Epithelial cell of prostate (primary cell): Measurements from ENCODE around the gene SOWAHB.
"Not testable (repeated sequence)": the region's sequence is repeated elsewhere in the genome, so short reads cannot be mapped to it uniquely, and the experiment has no call there.

Source experiments
- DNase-seq: peaks from one replicate; pipeline ENCODE4 v3.0.0-alpha.2; 2011; ENCODE audit warnings: low read depth, low spot score
- H3K27ac ChIP-seq: fragments of 450-650 bp; 2 replicates; pipeline ENCODE4 v1.5.1; 2017; ENCODE audit warnings: mild to moderate bottlenecking

SOWAHB gene

DNA sequence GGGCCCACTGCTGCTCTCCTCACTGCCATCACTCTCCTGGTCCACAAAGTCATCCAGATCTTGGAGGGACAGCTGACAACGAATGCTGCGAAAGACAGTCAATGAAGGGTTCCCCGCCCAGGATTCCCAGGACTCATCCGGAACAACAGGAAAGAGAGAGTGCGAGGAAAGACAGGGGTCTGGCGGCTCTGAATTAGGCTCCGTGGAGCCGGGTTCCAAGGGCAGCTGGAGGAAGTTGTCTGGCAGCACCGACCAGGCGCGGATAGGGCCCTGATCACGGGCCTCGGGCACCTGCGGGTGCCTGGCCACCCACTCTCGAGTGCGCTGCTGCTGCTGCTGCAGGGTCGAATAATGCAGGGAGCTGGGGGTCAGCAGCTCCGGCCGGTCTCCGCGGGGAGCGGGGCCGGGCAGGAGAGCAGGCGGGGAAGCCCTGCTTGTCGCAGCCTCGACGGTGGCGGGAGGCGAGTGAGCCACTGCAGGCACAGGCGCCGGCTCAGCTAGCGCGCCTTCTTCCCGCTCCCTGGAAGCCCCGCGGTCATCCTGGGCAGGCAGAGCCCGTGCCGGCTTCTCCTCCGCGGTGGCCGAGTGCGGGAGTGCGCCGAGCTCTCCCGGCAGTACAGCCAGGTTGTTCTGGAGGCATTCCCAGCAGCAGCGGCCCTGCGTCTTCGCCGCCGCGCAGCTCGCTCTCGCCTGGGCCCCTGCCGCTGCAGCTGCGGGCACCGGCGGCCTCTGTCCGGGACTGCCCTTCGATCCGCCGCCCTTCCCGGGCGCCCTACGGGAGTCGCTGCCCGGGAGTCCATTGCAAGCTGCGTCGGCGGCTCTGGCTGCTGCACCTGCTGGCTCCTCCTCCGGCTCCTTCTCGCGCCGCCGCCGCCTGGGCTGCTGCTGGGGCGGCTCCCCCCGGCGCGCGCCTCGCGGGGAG lies 1.1 kb downstream of the SOWAHB start:
- no peak for DNase-seq
- H3K27ac ChIP-seq: peak overlapping the region; percentile 63

DNA sequence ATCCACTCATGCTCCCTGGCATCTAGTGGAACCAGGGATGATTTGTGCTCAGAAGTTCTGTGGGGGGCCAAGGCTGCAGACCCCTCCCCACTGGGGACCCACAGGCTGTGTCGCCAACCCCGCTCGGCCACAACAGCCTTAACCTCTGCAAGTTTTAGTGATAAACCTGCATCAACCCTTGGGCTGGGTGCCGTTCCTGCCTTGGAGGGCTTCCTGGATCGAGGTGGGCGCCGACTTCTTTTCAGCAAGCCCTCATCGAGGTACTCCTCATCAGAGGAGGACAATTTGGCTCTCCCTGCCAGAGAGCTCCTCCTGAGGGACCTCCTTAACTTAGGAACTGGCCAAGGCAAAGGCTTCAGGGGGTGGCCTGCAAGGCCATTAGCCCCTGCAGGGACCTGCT lies 1.9 kb downstream of the SOWAHB start:
- no peak overlapping the region for H3K27ac ChIP-seq
- no peak for DNase-seq

DNA sequence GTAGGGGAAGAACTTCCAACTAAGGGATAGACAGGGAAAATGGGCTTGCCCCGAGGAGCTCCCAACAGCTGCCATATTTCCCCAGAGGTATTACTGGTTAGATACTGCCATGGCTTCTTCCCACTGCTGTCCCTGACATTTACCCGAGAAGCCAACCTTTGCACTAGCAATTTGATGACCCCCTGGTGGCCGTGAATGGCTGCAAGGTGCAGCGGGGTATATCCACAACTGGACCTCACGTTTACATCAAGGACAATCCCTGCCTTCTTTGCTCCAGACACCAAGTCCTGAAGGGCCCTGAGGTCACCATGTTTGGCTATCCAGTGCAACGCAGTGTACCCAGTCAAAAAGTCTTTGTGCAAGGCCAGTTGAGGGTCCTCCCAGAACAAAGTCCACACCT lies 2.3 kb downstream of the SOWAHB start:
- no peak overlapping the region for H3K27ac ChIP-seq
- DNase-seq: no peak

DNA sequence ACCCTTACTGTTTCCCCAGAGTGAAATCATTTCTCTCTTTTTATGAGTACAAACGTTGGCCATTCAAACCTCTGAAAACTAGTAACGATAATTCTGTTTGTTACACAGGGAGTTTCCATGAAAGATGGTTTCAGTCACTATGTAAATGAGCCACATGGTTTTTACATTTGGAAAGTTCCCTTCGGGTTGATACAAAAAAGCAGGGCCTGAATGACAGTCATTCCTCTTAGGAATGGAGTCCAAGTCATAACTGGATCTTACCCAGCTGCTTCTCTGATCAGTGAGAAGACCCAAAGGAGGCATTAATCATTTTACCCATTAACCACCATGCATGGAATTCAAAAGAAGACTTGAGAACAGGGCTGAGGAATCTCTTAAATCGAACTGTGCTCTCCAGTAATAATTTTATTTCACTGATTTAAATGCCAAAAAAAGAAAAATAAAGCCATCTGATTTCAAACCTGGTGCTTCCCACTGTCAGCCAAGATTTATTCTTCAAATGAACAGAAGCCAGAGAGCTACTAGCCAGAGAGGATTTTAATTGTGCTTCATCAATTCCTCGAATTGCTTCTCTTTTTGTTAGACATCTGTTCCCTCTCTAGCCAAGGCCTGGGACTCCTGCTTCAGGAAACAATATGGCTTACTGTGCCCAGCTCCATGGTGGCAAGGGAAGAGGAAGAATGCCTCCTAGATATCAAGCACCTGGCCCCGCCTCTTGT lies 3.2 kb downstream of the SOWAHB start:
- no peak for DNase-seq
- H3K27ac ChIP-seq: peak overlapping the region; percentile 90

DNA sequence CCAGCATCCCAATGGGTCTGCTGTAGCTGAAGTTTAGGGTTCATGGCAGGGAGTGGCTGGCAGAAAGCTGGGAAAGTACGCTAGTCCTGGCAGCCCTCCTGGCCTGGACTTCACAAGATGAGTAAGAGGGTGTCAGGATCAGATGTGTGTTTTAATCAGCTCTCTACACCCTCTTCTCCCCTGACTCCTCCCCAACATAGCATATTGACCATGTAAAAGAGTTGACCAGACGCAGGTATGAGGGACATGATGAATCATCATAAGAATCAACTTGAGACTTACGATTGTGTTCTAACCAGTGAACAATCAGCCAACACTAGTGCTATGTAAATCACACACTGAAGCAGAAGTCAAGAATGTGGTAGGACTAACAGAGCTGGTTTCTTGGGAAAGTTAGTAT lies 5.3 kb downstream of the SOWAHB start:
- peak; percentile 98 for DNase-seq
- peak overlapping the region; percentile 90 for H3K27ac ChIP-seq

DNA sequence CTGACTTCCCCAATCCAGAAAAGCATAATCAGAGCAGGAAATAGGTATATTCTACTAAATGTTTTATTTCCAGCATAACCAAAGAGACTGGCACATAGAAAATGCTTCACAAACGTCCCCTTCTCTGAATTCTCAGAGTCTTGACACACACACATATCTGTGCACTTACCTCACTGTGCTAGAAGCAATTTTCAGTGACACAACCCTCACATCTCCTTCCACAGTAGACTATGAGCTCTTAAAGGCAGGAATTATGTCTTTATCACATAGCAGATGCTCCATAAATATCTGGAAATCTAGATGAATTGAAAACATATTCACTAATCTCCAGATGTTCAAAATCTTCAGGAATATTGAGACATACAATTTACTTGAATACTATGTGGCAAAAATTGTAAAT lies 5.9 kb downstream of the SOWAHB start:
- H3K27ac ChIP-seq: peak overlapping the region; percentile 90
- no peak for DNase-seq

DNA sequence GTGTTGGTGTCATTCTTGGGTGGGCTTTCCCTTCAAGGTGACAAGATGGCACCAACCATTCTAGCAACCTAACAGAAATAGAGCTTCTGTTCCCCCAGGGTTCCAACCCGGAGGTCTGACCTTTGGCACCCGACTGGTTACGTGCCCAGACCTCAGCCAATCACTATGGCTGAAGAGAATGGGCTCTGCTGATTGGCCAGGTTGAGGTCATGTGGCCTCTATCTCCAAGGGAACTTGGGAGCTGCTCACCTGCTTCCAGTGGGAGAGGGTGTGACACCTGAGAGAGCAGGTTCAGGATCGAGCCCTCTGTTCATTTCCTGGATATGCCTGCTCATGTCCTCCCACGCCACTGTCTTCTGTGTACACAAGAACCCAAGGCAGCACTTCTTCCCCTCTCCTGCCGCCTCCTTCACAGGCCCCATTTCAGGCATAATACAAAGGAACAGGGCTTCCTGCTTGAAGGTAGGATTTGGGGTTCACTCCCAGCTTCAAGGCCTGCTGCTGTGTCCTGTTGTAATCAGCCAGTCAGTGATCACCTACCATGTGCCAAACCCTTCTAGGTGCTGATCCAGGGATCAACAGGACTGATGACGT lies 11.0 kb downstream of the SOWAHB start:
- H3K27ac ChIP-seq: no peak overlapping the region
- no peak for DNase-seq

DNA sequence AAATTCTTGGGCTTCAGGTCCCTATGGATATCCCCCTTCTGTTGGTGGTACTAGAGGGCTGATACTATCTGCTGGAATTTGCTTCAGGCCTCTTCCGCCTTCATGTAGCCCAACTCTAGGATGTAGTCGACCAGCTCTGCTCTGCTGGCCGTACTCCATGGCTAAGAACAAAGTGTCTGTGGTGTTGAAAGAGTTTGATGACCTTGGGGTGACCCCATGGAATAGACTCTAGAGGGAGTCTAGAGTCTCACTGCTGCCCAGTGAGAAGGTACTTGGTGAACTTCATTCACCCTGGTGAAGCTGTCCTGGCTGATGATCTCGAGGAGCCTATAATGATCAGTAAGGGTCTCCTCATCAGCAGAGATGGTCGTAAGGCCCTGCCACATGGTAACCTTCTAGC lies 11.7 kb downstream of the SOWAHB start:
- H3K27ac ChIP-seq: no peak overlapping the region
- no peak for DNase-seq

DNA sequence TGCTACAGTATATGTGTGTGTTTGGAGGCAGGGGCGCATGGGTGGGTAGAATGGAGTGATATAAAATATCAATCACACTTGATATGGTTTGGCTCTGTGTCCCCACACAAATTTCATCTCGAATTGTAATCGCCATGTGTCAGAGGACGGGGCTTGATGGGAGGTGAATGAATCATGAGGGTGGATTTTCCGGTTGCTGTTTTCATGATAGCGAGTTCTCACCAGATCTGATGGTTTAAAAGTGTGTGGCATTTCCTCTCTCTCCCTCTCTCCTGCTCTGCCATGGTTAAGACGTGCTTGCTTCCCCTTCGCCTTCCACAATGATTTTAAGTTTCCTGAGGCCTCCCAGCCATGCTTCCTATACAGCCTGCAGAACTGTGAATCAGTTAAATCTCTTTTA lies 14.8 kb downstream of the SOWAHB start:
- peak overlapping the region; percentile 54 for H3K27ac ChIP-seq
- DNase-seq: no peak

DNA sequence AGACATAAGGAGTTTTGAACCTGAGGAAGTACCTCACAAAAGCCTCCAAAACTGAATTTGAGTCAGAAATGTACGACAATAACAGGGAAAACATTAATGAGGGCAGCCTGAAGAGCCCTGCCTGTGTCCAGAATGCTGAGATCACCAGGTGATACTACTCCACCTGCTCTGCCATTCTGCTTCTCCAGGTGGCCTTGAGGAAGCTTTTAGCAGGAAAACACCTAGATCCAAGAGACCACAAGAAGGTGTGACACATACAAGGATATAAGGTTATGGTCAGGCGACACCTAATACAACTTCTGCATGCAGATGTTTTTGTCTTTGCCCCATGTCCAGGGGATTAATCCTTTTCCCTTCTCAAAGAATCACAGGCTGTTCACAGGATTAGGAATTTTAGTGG lies 15.3 kb downstream of the SOWAHB start:
- peak; percentile 71 for DNase-seq
- H3K27ac ChIP-seq: peak overlapping the region; percentile 54

DNA sequence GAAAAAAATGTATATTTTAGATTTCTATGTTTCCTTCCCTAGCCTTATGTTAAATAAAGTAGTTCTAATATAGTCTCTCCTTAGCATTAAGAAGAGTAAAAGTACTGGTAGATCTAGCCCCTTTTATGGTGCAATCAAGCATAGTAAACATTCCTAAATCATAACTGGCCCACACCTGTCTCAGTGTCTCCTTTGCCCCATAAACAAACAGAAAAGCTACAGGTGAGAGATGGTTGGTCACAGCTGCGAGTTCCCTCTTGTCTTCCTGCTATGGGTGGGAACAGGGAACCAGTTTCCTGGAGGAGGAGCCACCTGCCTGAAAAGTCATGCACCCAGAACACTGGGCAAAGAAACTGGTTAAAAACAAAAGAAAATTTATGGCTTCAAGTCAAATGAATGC lies 16.6 kb downstream of the SOWAHB start:
- peak overlapping the region; percentile 54 for H3K27ac ChIP-seq
- peak; percentile 92 for DNase-seq

DNA sequence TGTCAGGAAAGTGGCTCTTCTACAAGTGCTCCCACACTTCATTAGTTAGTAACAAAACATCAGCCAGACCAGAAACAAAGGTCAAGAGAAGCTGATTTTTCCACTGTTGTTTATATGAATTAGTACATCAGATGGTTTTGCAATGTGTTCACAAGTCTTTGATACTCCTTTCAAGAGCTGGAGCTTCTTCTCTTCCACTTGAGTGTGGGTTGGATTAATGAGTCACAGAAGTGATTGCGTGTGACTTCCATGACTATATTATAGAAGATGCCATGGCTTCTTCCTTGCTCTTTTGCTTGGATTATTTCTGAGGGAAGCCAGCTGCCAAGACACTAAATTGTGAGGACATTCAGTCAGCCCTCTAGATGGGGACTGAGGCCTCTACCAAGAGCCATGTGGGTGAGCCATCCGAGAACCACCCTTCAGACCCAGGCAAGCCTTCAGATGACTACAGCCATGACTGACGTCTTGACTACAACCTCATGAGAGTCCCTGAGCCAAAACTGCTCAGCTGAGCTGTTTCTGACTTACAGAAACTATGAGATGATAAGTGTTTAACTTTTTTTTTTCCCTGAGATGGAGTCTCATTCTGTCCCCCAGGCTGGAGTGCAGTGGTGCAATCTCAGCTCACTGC lies 18.1 kb downstream of the SOWAHB start:
- H3K27ac ChIP-seq: peak overlapping the region; percentile 54
- DNase-seq: no peak

DNA sequence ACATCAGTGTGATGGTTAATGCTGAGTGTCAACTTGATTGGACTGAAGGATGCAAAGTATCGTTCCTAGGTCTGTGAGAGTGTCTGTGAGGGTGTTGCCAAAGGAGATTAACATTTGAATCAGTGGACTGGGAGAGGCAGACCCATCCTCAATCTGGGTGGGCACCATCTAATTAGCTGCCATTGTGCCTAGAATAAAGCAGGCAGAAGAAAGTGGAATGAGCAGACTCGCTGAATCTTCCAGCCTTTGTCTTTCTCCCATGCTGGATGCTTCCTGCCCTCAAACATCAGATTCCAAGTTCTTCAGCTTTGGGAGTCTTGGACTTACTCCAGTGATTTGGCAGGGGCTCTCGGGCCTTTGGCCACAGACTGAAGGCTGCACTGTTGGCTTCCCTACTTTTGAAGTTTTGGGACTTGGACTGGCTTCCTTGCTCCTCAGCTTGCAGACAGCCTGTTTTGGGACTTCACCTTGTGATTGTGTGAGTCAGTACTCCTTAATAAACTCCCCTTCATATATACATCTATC lies 19.2 kb downstream of the SOWAHB start:
- DNase-seq, H3K27ac ChIP-seq: not testable (repeated sequence)

DNA sequence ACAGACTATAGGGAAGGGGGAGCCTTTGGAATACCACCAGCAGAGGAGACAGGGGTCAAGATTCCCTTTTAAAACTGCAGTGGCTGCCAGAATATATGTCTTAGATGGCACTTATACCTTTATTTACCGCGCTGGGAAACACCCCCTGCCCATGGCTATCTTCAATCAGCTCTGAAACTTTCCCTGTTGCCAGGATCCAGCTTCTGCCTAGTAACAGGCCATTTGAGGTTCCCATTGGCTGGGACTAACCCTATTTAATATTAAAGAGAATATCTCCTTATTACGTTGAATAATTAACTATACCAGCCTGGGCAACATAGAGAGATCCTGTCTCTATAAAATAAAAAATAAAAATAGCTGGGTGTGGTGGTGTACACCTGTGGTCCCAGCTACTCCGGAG lies 23.8 kb downstream of the SOWAHB start:
- no peak overlapping the region for H3K27ac ChIP-seq
- no peak for DNase-seq

DNA sequence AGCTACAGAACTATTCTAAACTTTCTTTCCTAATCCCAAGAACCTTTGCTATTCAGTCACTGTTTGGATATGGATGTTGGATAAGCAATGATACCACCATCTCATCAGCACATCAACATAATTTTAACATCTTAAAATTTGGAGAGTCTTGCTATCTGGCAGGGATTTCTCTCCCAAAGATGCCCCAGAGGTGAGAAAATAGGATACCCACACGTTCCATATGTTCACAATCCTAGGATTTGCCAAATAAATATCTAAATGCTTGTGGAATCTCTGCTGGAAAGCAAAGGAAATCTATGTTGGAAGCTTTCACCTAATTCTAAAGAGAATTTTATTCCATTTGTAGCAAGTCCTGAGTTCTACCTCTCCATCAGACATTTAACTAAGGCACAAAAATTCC lies 24.4 kb downstream of the SOWAHB start:
- DNase-seq: no peak
- no peak overlapping the region for H3K27ac ChIP-seq

DNA sequence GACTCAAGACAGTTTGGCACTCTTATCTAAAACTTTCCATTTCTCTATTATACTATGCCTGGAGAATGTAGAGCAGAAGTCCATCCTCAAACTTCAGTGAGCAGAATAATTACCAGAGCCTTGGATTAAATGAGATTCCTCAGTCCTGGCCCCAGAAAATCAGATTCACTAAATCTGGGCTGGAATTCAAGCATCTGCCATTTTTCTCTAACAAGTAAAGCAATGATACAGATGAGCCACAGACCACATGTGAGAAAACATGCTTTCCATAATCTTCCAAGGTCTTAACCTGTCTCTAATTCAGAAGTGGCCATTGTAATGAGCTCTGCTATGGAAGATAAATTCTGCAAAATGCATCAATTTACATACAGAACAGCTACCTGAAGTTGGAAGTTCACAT lies 25.4 kb downstream of the SOWAHB start:
- no peak for DNase-seq
- H3K27ac ChIP-seq: no peak overlapping the region

DNA sequence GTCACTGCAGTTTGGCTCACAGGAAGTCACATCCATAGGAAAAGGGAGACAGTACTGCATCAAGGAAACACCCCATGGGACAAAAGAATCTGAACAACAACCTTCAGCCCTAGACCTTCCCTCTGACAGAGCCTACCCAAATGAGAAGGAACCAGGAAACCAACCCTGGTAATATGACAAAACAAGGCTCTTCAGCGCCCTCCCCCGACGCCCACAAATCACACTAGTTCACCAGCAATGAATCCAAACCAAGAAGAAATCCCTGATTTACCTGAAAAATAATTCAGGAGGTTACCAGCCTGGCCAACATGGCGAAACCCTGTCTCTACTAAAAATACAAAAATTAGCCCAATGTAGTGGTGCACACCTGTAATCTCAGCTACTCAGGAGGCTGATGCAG lies 29.2 kb downstream of the SOWAHB start:
- DNase-seq, H3K27ac ChIP-seq: not testable (repeated sequence)

DNA sequence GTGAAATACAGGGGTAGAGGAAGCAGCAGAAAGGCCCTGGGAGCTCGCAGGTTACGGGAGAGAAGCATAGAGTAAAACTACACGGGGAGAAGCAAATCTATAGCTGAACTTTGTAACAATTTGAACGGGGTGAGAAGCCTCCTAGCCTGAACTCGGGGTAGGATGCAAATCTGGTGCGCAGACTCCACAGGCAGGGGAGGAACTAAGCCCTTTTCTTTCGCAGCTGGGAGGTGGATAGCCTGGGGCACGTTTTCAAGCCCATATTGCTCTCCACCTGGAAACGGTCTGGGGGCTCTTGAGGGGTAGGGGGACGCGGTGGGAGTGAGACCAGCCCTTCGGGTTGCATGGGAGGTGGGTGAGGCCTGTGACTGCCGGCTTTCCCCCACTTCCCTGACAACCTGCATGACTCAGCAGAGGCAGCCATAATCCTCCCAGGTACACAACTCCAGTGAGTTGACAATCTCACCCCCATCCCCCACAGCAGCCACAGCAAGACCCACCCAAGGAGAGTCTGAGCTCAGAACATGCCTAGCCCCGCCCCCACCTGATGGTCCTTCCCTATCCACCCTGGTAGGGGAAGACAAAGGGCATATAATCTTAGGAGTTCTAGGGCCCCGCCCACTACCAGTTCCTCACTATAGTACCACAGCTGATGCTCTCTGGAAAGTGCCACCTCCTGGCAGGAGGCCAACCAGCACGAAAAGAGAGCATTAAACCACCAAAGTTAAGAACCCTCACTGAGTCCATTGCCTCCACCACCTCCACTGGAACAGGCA lies 29.9 kb downstream of the SOWAHB start:
- DNase-seq: no peak
- H3K27ac ChIP-seq: no peak overlapping the region

DNA sequence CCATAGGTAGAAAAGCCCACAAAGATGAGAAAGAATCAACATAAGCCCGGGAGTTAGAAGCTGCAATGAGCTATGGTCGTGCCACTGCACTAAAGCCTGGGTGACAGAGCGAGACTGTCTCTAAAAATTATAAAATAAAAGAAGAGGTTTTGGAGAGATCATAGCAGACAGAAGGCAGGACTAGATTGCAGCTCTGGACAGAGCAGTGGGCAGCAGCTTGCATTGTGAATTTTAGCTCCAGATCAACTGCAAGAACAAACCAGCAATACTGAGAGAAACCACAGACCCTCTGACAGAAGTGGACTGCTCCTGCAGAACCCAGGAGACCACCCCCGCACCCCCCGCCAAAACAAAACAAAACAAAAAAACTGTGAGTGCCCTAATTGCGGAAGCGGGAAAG lies 30.6 kb downstream of the SOWAHB start:
- H3K27ac ChIP-seq: no peak overlapping the region
- DNase-seq: no peak

DNA sequence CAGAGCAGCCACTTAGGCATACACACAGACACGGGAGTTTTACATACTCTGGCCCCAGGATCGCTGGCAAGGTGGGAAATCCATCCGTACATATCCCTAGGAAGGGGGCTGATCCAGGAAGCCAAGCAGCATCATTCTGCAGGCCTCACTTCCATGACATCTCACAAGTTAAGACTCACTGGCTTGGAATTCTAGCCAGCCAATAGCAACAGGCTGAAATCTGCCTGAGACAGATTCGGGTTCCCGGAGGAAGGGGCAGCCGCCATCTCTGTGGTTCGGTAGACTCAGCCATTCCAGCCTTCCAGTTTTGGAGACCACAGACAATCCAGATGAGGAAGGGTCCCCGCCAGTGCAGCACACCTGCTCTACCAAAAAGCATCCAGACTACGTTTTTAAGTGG lies 31.3 kb downstream of the SOWAHB start:
- H3K27ac ChIP-seq: no peak overlapping the region
- DNase-seq: no peak
